ENCODE measurements around the gene TBXAS1.

DNA sequence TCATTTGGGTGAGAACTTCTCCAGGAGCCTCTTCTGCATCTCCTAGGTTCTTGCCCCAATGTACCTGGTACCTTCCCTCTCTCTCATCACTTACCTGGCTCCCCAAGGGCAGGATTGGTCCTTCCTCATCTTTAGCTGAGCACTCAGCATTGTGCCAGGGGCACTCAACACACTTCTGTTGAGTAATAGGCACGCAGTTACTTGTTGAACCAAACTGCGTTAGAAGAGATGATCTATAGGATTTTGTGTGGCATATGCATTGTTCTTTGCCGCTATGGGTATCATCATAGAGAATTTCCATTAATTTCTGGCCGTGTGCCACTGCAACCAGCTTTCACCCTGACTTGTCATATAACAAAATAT lies 16.4 kb downstream of the TBXAS1 start:
- TF ChIP-seq, protein P1, sequence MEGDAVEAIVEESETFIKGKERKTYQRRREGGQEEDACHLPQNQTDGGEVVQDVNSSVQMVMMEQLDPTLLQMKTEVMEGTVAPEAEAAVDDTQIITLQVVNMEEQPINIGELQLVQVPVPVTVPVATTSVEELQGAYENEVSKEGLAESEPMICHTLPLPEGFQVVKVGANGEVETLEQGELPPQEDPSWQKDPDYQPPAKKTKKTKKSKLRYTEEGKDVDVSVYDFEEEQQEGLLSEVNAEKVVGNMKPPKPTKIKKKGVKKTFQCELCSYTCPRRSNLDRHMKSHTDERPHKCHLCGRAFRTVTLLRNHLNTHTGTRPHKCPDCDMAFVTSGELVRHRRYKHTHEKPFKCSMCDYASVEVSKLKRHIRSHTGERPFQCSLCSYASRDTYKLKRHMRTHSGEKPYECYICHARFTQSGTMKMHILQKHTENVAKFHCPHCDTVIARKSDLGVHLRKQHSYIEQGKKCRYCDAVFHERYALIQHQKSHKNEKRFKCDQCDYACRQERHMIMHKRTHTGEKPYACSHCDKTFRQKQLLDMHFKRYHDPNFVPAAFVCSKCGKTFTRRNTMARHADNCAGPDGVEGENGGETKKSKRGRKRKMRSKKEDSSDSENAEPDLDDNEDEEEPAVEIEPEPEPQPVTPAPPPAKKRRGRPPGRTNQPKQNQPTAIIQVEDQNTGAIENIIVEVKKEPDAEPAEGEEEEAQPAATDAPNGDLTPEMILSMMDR (IDR thresholded peaks at IDR 0.05), result no peak
- TF ChIP-seq POLR2A (IDR thresholded peaks at IDR 0.05), result no peak
